ENCODE measurements around the gene SARNP.

DNA sequence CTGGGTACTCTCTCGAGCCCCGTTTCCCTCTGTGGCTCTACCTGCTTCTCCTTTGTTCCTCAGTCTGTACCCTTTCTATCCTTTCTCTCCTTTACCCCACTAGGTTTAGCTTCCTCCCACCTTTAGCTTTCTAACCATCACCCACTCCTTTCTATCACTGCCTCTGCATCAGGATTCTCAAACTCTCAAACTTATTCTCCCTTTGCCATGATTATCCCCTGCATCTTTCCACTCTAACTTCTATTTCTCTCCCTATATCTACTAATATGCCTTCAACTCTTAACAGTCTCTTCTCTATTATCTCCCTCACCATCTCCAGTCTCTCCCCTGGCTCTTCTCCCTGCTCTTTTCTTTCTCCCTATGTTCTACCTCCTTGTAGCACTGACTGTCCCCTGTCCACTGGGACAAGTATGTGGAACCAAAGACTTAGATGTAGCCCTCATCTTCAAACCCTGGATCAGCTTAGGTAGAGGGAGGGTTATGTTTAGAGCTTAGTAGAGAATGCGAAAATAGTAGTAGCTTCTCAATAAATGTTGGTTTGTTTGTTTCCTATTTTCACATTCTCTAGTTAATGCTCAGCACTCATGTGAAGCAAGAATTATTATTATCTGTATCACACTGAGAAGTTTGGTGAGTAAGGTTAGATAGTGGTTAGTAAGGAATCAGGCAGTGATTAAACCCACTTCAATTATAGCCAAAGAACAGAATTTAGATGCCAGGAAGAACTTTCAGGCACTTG lies 71.2 kb downstream of the SARNP start:
- TF ChIP-seq, protein P1, sequence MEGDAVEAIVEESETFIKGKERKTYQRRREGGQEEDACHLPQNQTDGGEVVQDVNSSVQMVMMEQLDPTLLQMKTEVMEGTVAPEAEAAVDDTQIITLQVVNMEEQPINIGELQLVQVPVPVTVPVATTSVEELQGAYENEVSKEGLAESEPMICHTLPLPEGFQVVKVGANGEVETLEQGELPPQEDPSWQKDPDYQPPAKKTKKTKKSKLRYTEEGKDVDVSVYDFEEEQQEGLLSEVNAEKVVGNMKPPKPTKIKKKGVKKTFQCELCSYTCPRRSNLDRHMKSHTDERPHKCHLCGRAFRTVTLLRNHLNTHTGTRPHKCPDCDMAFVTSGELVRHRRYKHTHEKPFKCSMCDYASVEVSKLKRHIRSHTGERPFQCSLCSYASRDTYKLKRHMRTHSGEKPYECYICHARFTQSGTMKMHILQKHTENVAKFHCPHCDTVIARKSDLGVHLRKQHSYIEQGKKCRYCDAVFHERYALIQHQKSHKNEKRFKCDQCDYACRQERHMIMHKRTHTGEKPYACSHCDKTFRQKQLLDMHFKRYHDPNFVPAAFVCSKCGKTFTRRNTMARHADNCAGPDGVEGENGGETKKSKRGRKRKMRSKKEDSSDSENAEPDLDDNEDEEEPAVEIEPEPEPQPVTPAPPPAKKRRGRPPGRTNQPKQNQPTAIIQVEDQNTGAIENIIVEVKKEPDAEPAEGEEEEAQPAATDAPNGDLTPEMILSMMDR (IDR thresholded peaks at IDR 0.05) = no peak
- no peak for TF ChIP-seq POLR2AphosphoS5 (IDR thresholded peaks at IDR 0.05)
- TF ChIP-seq POLR2A (IDR thresholded peaks at IDR 0.05) = no peak

Measured in transverse colon (tissue), 4 donors.